Colonic mucosa (tissue), 4 donors: ENCODE results near the gene SLC22A31. TPM values are rescaled to one million over a fixed set of nuclear protein-coding genes. Genes with fewer than 3 reads are reported as not detected.

Source experiments
- DNase-seq: peaks from one replicate; pipeline ENCODE4 v3.0.0-alpha.2; 2020
- H3K27ac ChIP-seq: fragments of 200-600 bp; one replicate; pipeline ENCODE4 v1.8.0; 2021
- H3K27me3 ChIP-seq: fragments of 200-600 bp; one replicate; pipeline ENCODE4 v1.8.0; 2021
- H3K36me3 ChIP-seq: fragments of 200-600 bp; one replicate; pipeline ENCODE4 v1.8.0; 2021
- H3K4me1 ChIP-seq: fragments of 200-600 bp; one replicate; pipeline ENCODE4 v1.8.0; 2021; ENCODE audit warnings: mild to moderate bottlenecking
- H3K4me3 ChIP-seq: fragments of 200-600 bp; one replicate; pipeline ENCODE4 v1.8.0; 2021
- H3K9ac ChIP-seq, 2 donors: one replicate each; pipeline ENCODE4 v1.7.0; 2013; ENCODE audit warnings: control low read depth in 2 of 2, low read depth in 2 of 2, low read length in 2 of 2
- H3K9me3 ChIP-seq: fragments of 200-600 bp; one replicate; pipeline ENCODE4 v1.8.0; 2021
- CTCF ChIP-seq: fragments of 200-600 bp; IDR thresholded peaks from one replicate; pipeline ENCODE4 v1.8.0; 2022; ENCODE audit warnings: antibody characterized with exemption, mild to moderate bottlenecking
- intact Hi-C: fragments of 100-400 bp; cut with DNase I; formaldehyde crosslinking; loops from one replicate; pipeline ENCODE4 v1.14.1; 2022
- total RNA-seq, 2 donors: library from RNA; stranded (reverse); fragmentation: NEBNext Ultra II Directional in 1 of 2; extraction: Animal tissue kit (Norgen Biotek cat#: 25700) in 1 of 2; gene quantifications; one replicate each; pipeline ENCODE4 v1.2.1, GENCODE V29; 2021
- donor health status: healthy.
- donor health status: DM: no; HTN: no; CAD: no.
- donor health status: DM: no; HTN: no; CAD: no.

The SLC22A31 gene
- total RNA-seq, 2 donors from 2014 or later, result 1.3 TPM; not detected in 1

- no peak overlapping the region for H3K27ac ChIP-seq
- H3K9me3 ChIP-seq, result no peaks in the 10 kb centered on the region
- intact Hi-C loops, result no loop called here
- H3K9ac ChIP-seq, result no peak overlapping the region
- H3K4me1 ChIP-seq, result no peaks in the 10 kb centered on the region
- DNase-seq, result no peak
- H3K36me3 ChIP-seq, result no peaks in the 10 kb centered on the region
- TF ChIP-seq CTCF, result no peak
- H3K4me3 ChIP-seq, result no peak overlapping the region
- H3K27me3 ChIP-seq, result peaks cover 3% of the 10 kb centered on the region
These were observed 23.6 kb downstream of the SLC22A31 start for GRCh38 chr16:89176717-89177116.

GRCh38 chr16:89176147-89176690, 24.1 kb downstream of the SLC22A31 start:
- Histone ChIP-seq H3K27ac (no peak overlapping the region), H3K9me3 (no peaks in the 10 kb centered on the region), H3K9ac (no peak overlapping the region), H3K4me1 (no peaks in the 10 kb centered on the region), H3K36me3 (no peaks in the 10 kb centered on the region), H3K4me3 (no peak overlapping the region), H3K27me3 (peaks cover 3% of the 10 kb centered on the region)
- intact Hi-C loops, result no loop called here
- DNase-seq, result no peak
- no peak for TF ChIP-seq CTCF

- Histone ChIP-seq H3K36me3 (no peaks in the 10 kb centered on the region), H3K9ac (peak overlapping the region in 1 of 2 donors; percentile 43), H3K9me3 (no peaks in the 10 kb centered on the region), H3K4me1 (peaks cover 4% of the 10 kb centered on the region), H3K27me3 (peaks cover 3% of the 10 kb centered on the region), H3K4me3 (no peak overlapping the region), H3K27ac (no peak overlapping the region)
- intact Hi-C loops, result no loop called here
- TF ChIP-seq CTCF, result no peak
- DNase-seq, result no peak
These were observed 24.8 kb downstream of the SLC22A31 start for GRCh38 chr16:89175280-89176146.

- intact Hi-C loops, result no loop called here
- Histone ChIP-seq H3K36me3 (no peaks in the 10 kb centered on the region), H3K4me1 (peaks cover 4% of the 10 kb centered on the region), H3K4me3 (no peak overlapping the region), H3K9ac (no peak overlapping the region), H3K27me3 (peaks cover 4% of the 10 kb centered on the region), H3K9me3 (no peaks in the 10 kb centered on the region), H3K27ac (no peak overlapping the region)
- DNase-seq, result no peak
- no peak for TF ChIP-seq CTCF
These were observed 25.5 kb downstream of the SLC22A31 start for GRCh38 chr16:89174877-89175276.

- DNase-seq, result no peak
- no peak overlapping the region for H3K4me3 ChIP-seq
- H3K9me3 ChIP-seq, result no peaks in the 10 kb centered on the region
- no peaks in the 10 kb centered on the region for H3K36me3 ChIP-seq
- peaks cover 4% of the 10 kb centered on the region for H3K4me1 ChIP-seq
- intact Hi-C loops, result no loop called here
- H3K27me3 ChIP-seq, result peaks cover 11% of the 10 kb centered on the region
- no peak overlapping the region for H3K27ac ChIP-seq
- no peak overlapping the region for H3K9ac ChIP-seq
- no peak for TF ChIP-seq CTCF
These were observed 26.1 kb downstream of the SLC22A31 start for GRCh38 chr16:89174055-89174827.
